GM12873 (cell line): Measurements from ENCODE around the gene OGFOD3.

ENCODE experiments used
- TF ChIP-seq, protein P1 (sequence below): IDR thresholded peaks from 2 replicates; pipeline ENCODE4 v1.5.1; 2012; ENCODE audit warnings: low read depth, mild to moderate bottlenecking, moderate library complexity, low read length, control low read depth; ENCODE audit not compliant: insufficient read depth; ENCODE audit errors: missing control alignments

OGFOD3 gene

GRCh38 chr17:82433560-82434215 lies 15.3 kb upstream of the OGFOD3 start:
- TF ChIP-seq, protein P1, sequence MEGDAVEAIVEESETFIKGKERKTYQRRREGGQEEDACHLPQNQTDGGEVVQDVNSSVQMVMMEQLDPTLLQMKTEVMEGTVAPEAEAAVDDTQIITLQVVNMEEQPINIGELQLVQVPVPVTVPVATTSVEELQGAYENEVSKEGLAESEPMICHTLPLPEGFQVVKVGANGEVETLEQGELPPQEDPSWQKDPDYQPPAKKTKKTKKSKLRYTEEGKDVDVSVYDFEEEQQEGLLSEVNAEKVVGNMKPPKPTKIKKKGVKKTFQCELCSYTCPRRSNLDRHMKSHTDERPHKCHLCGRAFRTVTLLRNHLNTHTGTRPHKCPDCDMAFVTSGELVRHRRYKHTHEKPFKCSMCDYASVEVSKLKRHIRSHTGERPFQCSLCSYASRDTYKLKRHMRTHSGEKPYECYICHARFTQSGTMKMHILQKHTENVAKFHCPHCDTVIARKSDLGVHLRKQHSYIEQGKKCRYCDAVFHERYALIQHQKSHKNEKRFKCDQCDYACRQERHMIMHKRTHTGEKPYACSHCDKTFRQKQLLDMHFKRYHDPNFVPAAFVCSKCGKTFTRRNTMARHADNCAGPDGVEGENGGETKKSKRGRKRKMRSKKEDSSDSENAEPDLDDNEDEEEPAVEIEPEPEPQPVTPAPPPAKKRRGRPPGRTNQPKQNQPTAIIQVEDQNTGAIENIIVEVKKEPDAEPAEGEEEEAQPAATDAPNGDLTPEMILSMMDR, result no peak

GRCh38 chr17:82432017-82432416 lies 13.6 kb upstream of the OGFOD3 start:
- TF ChIP-seq, protein P1, result no peak

DNA sequence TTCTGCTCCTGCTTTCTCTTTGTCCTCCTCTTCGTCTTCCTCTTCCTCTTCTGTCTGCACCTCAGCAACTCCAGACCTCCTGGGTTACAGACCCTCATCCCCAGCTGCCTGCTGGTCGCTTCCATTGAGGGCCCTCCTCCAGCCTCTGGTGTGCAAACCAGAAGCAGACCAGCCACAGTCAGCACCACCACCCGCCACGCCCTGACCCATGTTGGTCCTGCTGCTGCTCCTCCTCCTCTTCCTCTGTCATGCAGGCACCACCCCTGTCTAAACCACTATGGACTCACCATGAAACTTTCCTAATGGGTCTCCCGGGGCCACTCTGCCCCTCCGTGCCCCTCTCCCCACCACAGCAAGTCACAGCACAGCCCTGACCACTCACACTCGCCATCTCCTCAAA lies 11.4 kb upstream of the OGFOD3 start:
- TF ChIP-seq, protein P1, result no peak

- TF ChIP-seq, protein P1, result no peak
Observed at GRCh38 chr17:82428546-82428945, 10.2 kb upstream of the OGFOD3 start.

DNA sequence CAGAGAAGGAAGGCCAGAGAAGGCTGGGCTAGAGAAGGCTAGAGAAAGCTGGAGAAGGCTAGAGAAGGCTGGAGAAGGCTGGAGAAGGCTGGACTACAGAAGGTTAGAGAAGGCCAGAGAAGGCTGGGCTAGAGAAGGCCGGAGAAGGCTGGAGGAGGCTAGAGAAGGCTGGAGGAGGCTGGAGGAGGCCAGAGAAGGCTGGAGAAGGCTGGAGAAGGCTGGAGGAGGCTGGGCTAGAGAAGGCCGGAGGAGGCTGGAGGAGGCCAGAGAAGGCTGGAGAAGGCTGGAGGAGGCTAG lies 6.4 kb upstream of the OGFOD3 start:
- TF ChIP-seq, protein P1, result no peak

GRCh38 chr17:82424001-82424862 lies 5.8 kb upstream of the OGFOD3 start:
- TF ChIP-seq, protein P1, result peak; percentile 83

GRCh38 chr17:82419540-82419939 lies 1.2 kb upstream of the OGFOD3 start:
- TF ChIP-seq, protein P1, result no peak
